KMS-11 (cell line): ENCODE results near the gene ERV3-1.

Experiments
- H2AFZ ChIP-seq: fragments of 200-600 bp; sonication (generic); 2 replicates; pipeline ENCODE4 v1.6.1; 2016; ENCODE audit warnings: antibody characterized with exemption, mixed run types, low read depth
- H3K27ac ChIP-seq: fragments of 200-600 bp; sonication (generic); 2 replicates; pipeline ENCODE4 v1.6.1; 2016; ENCODE audit warnings: mild to moderate bottlenecking, mixed run types
- H3K27me3 ChIP-seq: fragments of 200-600 bp; sonication (generic); 2 replicates; pipeline ENCODE4 v1.6.1; 2017; ENCODE audit warnings: mild to moderate bottlenecking, low read depth, mixed run types, moderate library complexity; ENCODE audit not compliant: insufficient read depth
- H3K36me3 ChIP-seq: fragments of 200-600 bp; sonication (generic); 2 replicates; pipeline ENCODE4 v1.6.1; 2017; ENCODE audit warnings: mild to moderate bottlenecking, mixed run types; ENCODE audit not compliant: insufficient read depth
- H3K4me1 ChIP-seq: fragments of 200-600 bp; sonication (generic); 2 replicates; pipeline ENCODE4 v1.6.1; 2016; ENCODE audit warnings: mild to moderate bottlenecking, low read depth, mixed run types; ENCODE audit not compliant: poor library complexity, severe bottlenecking
- H3K4me2 ChIP-seq: fragments of 200-600 bp; sonication (generic); 2 replicates; pipeline ENCODE4 v1.7.0; 2016; ENCODE audit warnings: mild to moderate bottlenecking, mixed run types
- H3K4me3 ChIP-seq: fragments of 200-600 bp; sonication (generic); IDR thresholded peaks from 2 replicates; pipeline ENCODE4 v1.6.1; 2017; ENCODE audit warnings: low read depth, low read length, mixed read lengths; ENCODE audit not compliant: insufficient read depth
- H3K79me2 ChIP-seq: fragments of 200-600 bp; sonication (generic); 2 replicates; pipeline ENCODE4 v1.6.1; 2016; ENCODE audit warnings: low read depth, mixed run types; ENCODE audit not compliant: insufficient read depth
- H3K9ac ChIP-seq: fragments of 200-600 bp; sonication (generic); 2 replicates; pipeline ENCODE4 v1.6.1; 2016; ENCODE audit warnings: mild to moderate bottlenecking, mixed run types
- H4K20me1 ChIP-seq: fragments of 200-600 bp; sonication (generic); 2 replicates; pipeline ENCODE4 v1.6.1; 2016; ENCODE audit warnings: mild to moderate bottlenecking, mixed run types; ENCODE audit not compliant: insufficient read depth
- TF ChIP-seq, protein P1 (sequence below): fragments of 200-600 bp; sonication (generic); conservative IDR thresholded peaks from 2 replicates; pipeline ENCODE4 v1.6.1; 2017; ENCODE audit warnings: low read depth, mild to moderate bottlenecking, antibody characterized with exemption, low read length, moderate library complexity, mixed read lengths

ERV3-1 gene

GRCh38 chr7:64999165-65000004 is 7.1 kb downstream of the ERV3-1 start:
- no peak overlapping the region for H3K9ac ChIP-seq
- no peaks in the 10 kb centered on the region for H3K4me1 ChIP-seq
- TF ChIP-seq, protein P1, sequence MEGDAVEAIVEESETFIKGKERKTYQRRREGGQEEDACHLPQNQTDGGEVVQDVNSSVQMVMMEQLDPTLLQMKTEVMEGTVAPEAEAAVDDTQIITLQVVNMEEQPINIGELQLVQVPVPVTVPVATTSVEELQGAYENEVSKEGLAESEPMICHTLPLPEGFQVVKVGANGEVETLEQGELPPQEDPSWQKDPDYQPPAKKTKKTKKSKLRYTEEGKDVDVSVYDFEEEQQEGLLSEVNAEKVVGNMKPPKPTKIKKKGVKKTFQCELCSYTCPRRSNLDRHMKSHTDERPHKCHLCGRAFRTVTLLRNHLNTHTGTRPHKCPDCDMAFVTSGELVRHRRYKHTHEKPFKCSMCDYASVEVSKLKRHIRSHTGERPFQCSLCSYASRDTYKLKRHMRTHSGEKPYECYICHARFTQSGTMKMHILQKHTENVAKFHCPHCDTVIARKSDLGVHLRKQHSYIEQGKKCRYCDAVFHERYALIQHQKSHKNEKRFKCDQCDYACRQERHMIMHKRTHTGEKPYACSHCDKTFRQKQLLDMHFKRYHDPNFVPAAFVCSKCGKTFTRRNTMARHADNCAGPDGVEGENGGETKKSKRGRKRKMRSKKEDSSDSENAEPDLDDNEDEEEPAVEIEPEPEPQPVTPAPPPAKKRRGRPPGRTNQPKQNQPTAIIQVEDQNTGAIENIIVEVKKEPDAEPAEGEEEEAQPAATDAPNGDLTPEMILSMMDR: no peak
- H3K79me2 ChIP-seq: 0 out of 2 replicates have a peak, but pooled peaks cover 5% of the 10 kb centered on the region
- no peaks in the 10 kb centered on the region for H3K36me3 ChIP-seq
- no peak overlapping the region for H3K27ac ChIP-seq
- H3K4me2 ChIP-seq: no peak overlapping the region
- H3K27me3 ChIP-seq: no peaks in the 10 kb centered on the region
- H2AFZ ChIP-seq: no peak overlapping the region
- H4K20me1 ChIP-seq: no peaks in the 10 kb centered on the region
- no peak overlapping the region for H3K4me3 ChIP-seq

DNA sequence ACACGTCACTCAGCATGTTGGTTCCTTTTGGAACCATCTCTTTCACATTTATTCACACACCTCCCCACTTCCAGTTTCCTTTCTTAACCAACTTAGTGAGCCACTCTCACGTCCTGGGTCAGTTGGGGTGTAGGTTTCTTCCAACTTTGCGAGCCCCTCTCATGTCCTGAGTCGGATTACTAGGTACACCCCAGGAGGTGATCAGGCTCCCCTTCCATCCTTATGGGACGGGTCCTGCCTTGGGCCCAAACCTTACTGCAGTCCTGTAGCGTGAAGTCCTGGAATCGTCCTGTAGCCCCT is 7.7 kb downstream of the ERV3-1 start:
- no peaks in the 10 kb centered on the region for H3K4me1 ChIP-seq
- H3K27me3 ChIP-seq: no peaks in the 10 kb centered on the region
- TF ChIP-seq, protein P1: no peak
- no peaks in the 10 kb centered on the region for H3K36me3 ChIP-seq
- H3K27ac ChIP-seq: no peak overlapping the region
- no peak overlapping the region for H2AFZ ChIP-seq
- no peaks in the 10 kb centered on the region for H4K20me1 ChIP-seq
- H3K4me3 ChIP-seq: no peak overlapping the region
- H3K4me2 ChIP-seq: no peak overlapping the region
- no peak overlapping the region for H3K9ac ChIP-seq
- 0 out of 2 replicates have a peak, but pooled peaks cover 5% of the 10 kb centered on the region for H3K79me2 ChIP-seq

DNA sequence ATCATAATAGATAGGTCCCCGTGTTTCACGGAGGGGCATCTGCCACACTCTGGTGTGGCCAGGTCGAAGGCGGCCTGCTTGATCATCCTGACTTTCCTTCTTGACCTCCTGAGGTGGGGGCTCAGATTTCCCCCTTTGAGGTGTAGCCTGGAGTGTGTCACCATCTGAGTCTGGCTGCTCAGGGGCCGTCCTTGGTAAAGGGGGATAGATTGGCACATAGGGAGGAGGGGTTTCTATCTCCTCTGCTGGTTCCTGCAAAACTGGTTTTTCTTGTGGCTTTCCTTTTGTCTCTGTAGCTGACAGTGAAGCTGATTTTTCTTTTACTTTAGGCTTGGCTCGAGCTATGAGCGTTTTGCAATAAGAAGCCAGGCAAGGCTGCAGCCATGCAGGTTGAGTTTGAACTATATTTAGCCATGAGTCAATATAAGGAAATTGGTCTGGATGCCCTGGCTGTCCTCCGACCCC is 8.5 kb downstream of the ERV3-1 start:
- H3K4me3 ChIP-seq: no peak overlapping the region
- no peak overlapping the region for H3K27ac ChIP-seq
- no peaks in the 10 kb centered on the region for H4K20me1 ChIP-seq
- H3K9ac ChIP-seq: no peak overlapping the region
- no peaks in the 10 kb centered on the region for H3K4me1 ChIP-seq
- H3K4me2 ChIP-seq: no peak overlapping the region
- H2AFZ ChIP-seq: no peak overlapping the region
- H3K36me3 ChIP-seq: no peaks in the 10 kb centered on the region
- H3K79me2 ChIP-seq: 0 out of 2 replicates have a peak, but pooled peaks cover 5% of the 10 kb centered on the region
- H3K27me3 ChIP-seq: no peaks in the 10 kb centered on the region
- TF ChIP-seq, protein P1: no peak

- 0 out of 2 replicates have a peak, but pooled peaks cover 5% of the 10 kb centered on the region for H3K79me2 ChIP-seq
- no peak overlapping the region for H3K4me2 ChIP-seq
- no peaks in the 10 kb centered on the region for H3K4me1 ChIP-seq
- TF ChIP-seq, protein P1: no peak
- H2AFZ ChIP-seq: no peak overlapping the region
- H4K20me1 ChIP-seq: no peaks in the 10 kb centered on the region
- H3K36me3 ChIP-seq: no peaks in the 10 kb centered on the region
- H3K27me3 ChIP-seq: no peaks in the 10 kb centered on the region
- H3K9ac ChIP-seq: no peak overlapping the region
- no peak overlapping the region for H3K27ac ChIP-seq
- H3K4me3 ChIP-seq: no peak overlapping the region
These were observed 9.2 kb downstream of the ERV3-1 start for GRCh38 chr7:64997164-64997908.
